GM23248 (cell line): ENCODE data around the gene ABCF1.

Source experiments
- EZH2 ChIP-seq: fragments of 200-600 bp; sonication (generic); IDR thresholded peaks from 2 replicates; pipeline ENCODE4 v1.6.1; 2018; ENCODE audit warnings: antibody characterized with exemption, mild to moderate bottlenecking; ENCODE audit not compliant: insufficient read depth, poor library complexity, severe bottlenecking
- EZH2phosphoT487 ChIP-seq: fragments of 200-600 bp; sonication (generic); IDR thresholded peaks from 2 replicates; pipeline ENCODE4 v1.6.1; 2018; ENCODE audit warnings: antibody characterized with exemption, moderate library complexity, mild to moderate bottlenecking, low read depth; ENCODE audit not compliant: insufficient read depth

- no peak for TF ChIP-seq EZH2phosphoT487
- TF ChIP-seq EZH2, result no peak
Measured at GRCh38 chr6:30568245-30568644, 3.0 kb upstream of the ABCF1 start.
